ENCODE data around the gene BET1. TPM values are rescaled to one million over a fixed set of nuclear protein-coding genes. Genes with fewer than 3 reads are reported as not detected.

Gene BET1
- total RNA-seq, 1 experiment from 2014 or later = 14.3 TPM

DNA sequence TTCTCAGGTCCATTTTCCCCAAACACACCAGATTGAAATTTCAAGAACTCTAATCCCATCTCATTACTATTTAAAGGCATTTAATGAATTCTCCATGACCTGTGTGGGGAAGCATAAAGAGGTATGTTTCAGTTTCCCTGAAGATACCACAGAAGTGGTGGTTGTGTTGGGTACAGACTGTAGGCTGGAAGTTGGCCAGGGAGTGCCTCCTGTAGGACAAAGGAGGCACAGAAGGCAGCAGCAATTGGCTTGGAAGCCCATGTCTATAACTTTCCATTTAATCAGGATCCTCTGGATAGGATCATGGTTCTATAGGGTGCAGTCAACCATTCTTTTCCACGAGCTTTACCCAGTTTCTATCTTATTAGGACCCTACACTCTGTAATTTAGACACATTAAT is 8.6 kb upstream of the BET1 start:
- POLR2A ChIA-PET = no interaction called here
- CTCF ChIA-PET = no interaction called here

DNA sequence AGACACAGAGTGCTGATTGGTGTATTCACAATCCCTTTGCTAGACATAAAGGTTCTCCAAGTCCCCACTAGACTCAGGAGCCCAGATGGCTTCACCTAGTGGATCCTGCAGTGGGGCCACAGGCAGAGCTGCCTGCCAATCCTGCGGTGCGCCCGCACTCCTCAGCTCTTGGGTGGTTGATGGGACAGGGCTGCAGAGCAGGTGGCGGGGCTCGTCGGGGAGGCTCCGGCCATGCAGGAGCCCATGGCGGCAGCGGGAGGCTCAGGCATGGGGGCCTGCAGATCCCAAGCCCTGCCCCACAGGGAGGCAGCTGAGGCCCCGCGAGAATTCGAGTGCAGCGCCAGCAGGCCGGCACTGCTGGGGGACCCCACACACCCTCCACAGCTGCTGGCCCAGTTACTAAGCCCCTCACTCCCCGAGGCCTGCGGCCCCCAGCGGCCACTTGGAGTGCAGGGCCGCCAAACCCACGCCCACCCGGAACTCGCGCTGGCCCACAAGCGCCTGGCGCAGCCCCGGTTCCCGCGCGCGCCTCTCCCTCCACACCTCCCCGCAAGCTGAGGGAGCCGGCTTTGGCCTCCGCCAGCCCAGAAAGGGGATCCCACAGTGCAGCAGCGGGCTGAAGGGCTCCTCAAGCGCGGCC is 7.7 kb upstream of the BET1 start:
- ChIA-PET POLR2A (no interaction called here), CTCF (no interaction called here)
- no peak for DNase-seq (ENCODE audit: low read depth, low spot score)
- Histone ChIP-seq H3K36me3 (ENCODE audit: control insufficient read depth, insufficient read depth, low read length) (no peaks in the 10 kb centered on the region), H3K9me3 (ENCODE audit: control insufficient read depth, insufficient read depth, low read depth, low read length) (no peaks in the 10 kb centered on the region), H3K27me3 (ENCODE audit: control insufficient read depth, insufficient read depth, low read length) (peaks cover 2% of the 10 kb centered on the region; the same call in 1 of the 2 replicates), H3K4me3 (ENCODE audit: low read depth in 2 of 2, low read length in 2 of 2) (no peak overlapping the region), H3K27ac (ENCODE audit: low read length) (no peak overlapping the region), H3K4me1 (ENCODE audit: control insufficient read depth, insufficient read depth, low read length) (no peaks in the 10 kb centered on the region)
- ATAC-seq = no peak
- BruUV-seq (replicated peaks) = no TSS peak
- TF ChIP-seq, protein P1, sequence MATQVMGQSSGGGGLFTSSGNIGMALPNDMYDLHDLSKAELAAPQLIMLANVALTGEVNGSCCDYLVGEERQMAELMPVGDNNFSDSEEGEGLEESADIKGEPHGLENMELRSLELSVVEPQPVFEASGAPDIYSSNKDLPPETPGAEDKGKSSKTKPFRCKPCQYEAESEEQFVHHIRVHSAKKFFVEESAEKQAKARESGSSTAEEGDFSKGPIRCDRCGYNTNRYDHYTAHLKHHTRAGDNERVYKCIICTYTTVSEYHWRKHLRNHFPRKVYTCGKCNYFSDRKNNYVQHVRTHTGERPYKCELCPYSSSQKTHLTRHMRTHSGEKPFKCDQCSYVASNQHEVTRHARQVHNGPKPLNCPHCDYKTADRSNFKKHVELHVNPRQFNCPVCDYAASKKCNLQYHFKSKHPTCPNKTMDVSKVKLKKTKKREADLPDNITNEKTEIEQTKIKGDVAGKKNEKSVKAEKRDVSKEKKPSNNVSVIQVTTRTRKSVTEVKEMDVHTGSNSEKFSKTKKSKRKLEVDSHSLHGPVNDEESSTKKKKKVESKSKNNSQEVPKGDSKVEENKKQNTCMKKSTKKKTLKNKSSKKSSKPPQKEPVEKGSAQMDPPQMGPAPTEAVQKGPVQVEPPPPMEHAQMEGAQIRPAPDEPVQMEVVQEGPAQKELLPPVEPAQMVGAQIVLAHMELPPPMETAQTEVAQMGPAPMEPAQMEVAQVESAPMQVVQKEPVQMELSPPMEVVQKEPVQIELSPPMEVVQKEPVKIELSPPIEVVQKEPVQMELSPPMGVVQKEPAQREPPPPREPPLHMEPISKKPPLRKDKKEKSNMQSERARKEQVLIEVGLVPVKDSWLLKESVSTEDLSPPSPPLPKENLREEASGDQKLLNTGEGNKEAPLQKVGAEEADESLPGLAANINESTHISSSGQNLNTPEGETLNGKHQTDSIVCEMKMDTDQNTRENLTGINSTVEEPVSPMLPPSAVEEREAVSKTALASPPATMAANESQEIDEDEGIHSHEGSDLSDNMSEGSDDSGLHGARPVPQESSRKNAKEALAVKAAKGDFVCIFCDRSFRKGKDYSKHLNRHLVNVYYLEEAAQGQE (IDR thresholded peaks at IDR 0.05; ENCODE audit: insufficient read depth in 1 of 2, low read depth in 2 of 2, low read length in 1 of 2) = no peak
- TF ChIP-seq, protein P2, sequence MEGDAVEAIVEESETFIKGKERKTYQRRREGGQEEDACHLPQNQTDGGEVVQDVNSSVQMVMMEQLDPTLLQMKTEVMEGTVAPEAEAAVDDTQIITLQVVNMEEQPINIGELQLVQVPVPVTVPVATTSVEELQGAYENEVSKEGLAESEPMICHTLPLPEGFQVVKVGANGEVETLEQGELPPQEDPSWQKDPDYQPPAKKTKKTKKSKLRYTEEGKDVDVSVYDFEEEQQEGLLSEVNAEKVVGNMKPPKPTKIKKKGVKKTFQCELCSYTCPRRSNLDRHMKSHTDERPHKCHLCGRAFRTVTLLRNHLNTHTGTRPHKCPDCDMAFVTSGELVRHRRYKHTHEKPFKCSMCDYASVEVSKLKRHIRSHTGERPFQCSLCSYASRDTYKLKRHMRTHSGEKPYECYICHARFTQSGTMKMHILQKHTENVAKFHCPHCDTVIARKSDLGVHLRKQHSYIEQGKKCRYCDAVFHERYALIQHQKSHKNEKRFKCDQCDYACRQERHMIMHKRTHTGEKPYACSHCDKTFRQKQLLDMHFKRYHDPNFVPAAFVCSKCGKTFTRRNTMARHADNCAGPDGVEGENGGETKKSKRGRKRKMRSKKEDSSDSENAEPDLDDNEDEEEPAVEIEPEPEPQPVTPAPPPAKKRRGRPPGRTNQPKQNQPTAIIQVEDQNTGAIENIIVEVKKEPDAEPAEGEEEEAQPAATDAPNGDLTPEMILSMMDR (IDR thresholded peaks at IDR 0.05) = no peak
- TF ChIP-seq TCF7L2 (IDR thresholded peaks at IDR 0.05; ENCODE audit: low read depth, low read length) (no peak), SIN3A (IDR thresholded peaks at IDR 0.05; ENCODE audit: borderline replicate concordance, insufficient read depth, low read depth, low read length) (no peak), POLR2AphosphoS5 (IDR thresholded peaks at IDR 0.05; ENCODE audit: low read depth, low read length) (no peak)
- intact Hi-C loops (cut with micrococcal nuclease; ENCODE audit: unreplicated experiment) = no loop called here
- in situ Hi-C loops (cut with HindIII; ENCODE audit: low pct_unique_long_range_greater_than_20kb, low sequenced_read_pairs) = no loop called here

More for the DNA sequence above, 8.6 kb upstream of the BET1 start:
- Histone ChIP-seq H3K4me1 (ENCODE audit: control insufficient read depth, insufficient read depth, low read length) (no peaks in the 10 kb centered on the region), H3K4me3 (ENCODE audit: low read depth in 2 of 2, low read length in 2 of 2) (no peak overlapping the region), H3K36me3 (ENCODE audit: control insufficient read depth, insufficient read depth, low read length) (no peaks in the 10 kb centered on the region), H3K27ac (ENCODE audit: low read length) (no peak overlapping the region), H3K9me3 (ENCODE audit: control insufficient read depth, insufficient read depth, low read depth, low read length) (no peaks in the 10 kb centered on the region), H3K27me3 (ENCODE audit: control insufficient read depth, insufficient read depth, low read length) (no peaks in the 10 kb centered on the region; the same call in 1 of the 2 replicates)
- in situ Hi-C loops (cut with HindIII; ENCODE audit: low pct_unique_long_range_greater_than_20kb, low sequenced_read_pairs) (no loop called here), intact Hi-C loops (cut with micrococcal nuclease; ENCODE audit: unreplicated experiment) (no loop called here)
- DNase-seq (ENCODE audit: low read depth, low spot score) (no peak), ATAC-seq (no peak)
- BruUV-seq (replicated peaks) = no TSS peak
- TF ChIP-seq, protein P2 (IDR thresholded peaks at IDR 0.05) = peak; percentile 10; the same call in 1 of the 2 replicates
- no peak for TF ChIP-seq SIN3A (IDR thresholded peaks at IDR 0.05; ENCODE audit: borderline replicate concordance, insufficient read depth, low read depth, low read length)
